SKM-1 (cell line): ENCODE measurements around the gene TMEM222.
A peak's percentile ranks its signal among the peaks of the same experiment; 100 is the strongest.
"Not testable (repeated sequence)": the region's sequence is repeated elsewhere in the genome, so short reads cannot be mapped to it uniquely, and the experiment has no call there.

Experiments
- DNase-seq: peaks from one replicate; lab custom pipeline; 2025; ENCODE audit not compliant: unreplicated experiment; lab: John Stamatoyannopoulos, UW

The TMEM222 gene

DNA sequence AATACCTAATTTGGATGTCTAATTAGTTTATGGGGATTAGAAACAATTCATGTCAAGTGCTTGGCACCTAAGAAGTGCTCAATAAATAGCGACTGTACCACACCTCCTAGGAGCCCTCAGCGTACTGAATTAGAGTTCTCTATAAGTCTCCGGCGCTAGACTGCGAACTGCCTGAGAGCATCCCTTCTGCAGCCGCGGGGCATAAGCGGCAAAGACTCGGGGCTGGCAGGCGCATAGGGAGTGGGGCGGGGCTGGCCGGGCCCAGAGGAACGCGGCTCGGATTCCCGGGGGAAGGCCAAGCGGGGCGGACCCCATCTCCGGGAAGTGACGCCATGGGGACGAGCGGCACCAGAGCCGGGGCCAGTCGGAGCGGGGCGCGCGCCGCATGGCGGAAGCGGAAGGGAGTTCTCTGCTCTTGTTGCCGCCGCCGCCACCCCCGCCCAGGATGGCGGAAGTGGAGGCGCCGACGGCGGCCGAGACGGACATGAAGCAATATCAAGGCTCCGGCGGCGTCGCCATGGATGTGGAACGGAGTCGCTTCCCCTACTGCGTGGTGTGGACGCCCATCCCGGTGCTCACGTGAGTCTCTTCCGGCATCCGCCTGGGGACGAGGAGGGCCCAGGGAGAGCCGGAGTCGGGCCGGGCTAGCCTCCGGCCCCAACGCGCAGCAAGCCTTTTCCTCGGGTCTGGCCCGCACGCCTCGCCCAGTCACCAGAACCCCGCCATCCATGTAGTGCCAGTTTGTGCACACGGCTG lies at the start of gene TMEM222:
TMEM222 (plus strand) TSS at position 351 of the 756 bp plus-strand sequence; CDS start at position 386, 35 bp downstream.
- peak; percentile 92 for DNase-seq

DNA sequence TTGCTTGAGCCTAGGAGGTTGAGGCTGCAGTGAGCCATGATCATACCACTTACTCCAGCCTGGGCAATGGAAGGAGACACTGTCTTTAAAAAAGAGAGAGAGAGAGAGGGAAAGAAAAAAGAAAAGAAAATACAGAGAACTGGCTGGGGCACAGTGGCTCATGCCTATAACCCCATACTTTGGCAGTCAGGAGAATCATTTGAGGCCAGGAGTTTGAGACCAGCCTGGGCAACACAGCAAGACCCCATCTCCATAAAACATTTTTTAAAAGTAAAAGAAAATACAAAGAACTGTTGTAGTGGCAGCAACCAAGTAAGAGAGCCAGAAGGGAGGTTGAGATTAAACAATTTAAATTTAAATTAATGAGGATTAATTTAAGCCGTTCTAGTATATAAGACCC lies 47.8 kb upstream of the TMEM222 start:
- DNase-seq = no peak

DNA sequence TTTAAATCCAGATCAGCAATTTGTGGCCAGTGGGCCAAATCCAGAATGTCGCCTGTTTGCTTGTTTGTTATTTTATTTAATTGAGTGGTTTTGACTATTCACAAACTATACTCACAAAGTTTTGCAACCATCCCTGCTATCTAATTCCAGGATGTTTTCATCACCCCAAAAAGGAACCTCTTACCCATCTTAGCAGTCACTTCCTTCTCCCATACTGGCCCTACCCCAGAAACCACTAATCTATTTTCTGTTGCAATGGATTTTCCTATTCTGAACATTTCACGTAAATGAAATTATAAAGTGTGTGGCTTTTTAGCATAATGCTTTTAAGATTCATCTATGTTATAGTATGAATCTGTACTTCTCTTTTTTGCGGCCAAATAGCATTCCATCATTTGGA lies 46.3 kb upstream of the TMEM222 start:
- DNase-seq = peak; percentile 62

- DNase-seq = peak; percentile 62
These were observed 37.3 kb upstream of the TMEM222 start for GRCh38 chr1:27284425-27285273.

DNA sequence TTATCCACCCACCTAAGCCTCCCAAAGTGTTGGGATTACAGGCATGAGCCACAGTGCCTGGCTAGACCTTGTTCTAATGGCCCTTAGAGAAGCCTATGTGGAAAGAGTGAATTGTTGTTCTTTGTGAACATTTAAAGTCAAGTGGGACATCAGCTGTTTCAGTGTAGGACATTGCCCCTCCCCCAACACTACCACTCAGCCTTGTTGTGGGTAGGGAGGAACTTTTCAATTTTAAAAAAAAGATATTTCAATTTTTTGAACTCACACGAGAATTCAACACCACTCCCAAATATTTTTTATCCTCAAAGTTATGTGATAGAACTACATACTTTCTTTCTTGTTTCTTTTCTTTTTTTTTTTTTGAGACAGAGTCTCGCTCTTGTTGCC lies 36.7 kb upstream of the TMEM222 start:
- DNase-seq = no peak

GRCh38 chr1:27285821-27286220 lies 36.1 kb upstream of the TMEM222 start:
- DNase-seq = not testable (repeated sequence)

- not testable (repeated sequence) for DNase-seq
These were observed 32.8 kb upstream of the TMEM222 start for GRCh38 chr1:27289125-27289524.

- DNase-seq = no peak
These were observed 31.4 kb upstream of the TMEM222 start for GRCh38 chr1:27290581-27290980.

DNA sequence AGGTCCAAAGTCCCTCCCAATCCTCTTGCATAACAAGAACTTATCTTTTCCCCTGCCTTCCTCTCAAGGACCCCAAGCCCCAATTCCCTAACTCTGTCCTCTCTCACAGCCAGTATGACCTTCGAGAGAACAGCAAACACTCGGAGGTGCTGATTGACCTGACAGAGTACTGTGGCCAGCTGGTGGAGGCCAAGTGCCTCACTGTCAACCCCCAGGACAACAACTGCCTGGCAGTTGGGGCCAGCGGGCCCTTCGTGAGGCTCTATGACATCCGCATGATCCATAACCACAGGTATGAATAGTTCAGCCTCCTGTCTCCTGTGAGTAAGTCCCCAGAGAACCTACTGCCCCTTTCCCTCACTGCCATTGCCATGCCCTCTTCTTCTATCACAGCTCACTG lies 29.9 kb upstream of the TMEM222 start:
- no peak for DNase-seq

- no peak for DNase-seq
These were observed 28.0 kb upstream of the TMEM222 start for GRCh38 chr1:27293915-27294314.

DNA sequence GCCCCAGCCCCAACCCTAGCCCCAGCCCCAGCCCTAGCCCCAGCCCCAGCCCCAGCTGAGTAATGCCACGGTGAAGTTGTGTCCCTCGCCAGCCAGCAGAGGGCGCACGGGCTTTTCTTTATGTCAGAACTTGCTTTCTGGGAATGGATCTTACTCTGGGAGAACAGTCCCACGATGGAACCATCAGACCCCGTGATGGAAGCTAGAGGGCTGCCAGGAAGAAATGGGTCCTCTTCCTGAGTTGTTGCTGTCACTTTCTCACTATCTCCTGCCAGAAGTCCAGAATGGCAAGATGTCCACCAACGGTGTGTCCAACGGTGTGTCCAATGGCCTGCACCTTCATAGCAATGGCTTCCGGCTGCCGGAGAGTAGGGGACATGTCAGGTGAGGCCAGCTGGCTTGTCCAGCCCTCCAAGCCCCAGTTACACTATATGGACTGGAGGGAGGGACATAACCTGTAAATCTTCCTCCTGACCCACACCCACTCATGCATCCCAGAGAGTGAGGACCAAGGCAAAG lies 25.1 kb upstream of the TMEM222 start:
- DNase-seq = no peak

DNA sequence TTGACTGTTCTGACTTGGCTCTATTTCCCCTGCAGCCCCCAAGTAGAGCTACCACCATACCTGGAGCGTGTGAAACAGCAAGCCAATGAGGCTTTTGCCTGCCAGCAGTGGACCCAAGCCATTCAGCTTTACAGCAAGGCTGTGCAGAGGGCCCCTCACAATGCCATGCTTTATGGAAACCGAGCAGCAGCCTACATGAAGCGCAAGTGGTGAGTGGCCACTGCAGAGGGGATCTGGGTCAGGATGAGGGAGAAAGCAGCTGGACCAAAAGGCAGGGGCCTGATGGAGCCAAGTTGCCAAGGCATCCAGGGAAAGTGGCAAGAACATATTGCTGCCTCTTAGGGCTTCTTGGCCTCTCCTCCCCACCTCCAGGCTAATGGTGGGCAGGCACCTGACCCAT lies 24.1 kb upstream of the TMEM222 start:
- no peak for DNase-seq

DNA sequence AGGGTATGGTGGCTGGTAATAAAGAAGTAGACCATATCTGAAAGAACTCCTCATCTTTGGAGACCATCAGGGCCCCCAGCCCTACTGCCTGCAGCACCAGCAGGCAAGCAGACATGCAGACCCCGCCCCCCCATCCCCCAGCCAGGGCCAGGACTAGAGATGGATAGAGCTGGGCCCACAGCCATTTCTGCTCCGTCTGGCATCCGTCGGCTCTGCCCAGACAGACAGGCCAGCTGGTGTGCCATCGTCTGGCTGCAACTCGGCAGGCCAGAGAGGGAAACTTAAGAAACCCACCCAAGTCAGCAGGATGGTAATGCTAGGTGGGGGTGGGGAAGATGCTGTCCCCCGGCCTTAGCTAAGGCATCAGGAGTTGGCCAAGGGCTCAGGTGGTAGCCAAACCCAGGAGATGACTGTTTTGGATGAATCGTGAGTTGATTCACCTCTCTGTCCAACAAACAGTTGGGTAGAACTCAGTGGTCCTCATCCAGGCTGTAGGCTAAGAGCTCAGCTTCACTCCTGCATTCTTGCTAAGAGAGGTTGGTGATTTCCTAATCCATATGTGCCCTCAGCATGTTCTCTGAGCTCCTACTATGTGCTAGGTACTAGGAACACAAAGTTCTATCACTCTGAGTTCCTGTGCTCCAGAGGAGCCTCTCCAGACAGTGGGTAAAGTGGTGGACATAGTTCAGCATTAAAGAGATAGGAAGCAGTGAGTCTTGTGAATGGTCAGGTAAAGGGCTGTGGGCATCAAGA lies 23.2 kb upstream of the TMEM222 start:
- DNase-seq = no peak

DNA sequence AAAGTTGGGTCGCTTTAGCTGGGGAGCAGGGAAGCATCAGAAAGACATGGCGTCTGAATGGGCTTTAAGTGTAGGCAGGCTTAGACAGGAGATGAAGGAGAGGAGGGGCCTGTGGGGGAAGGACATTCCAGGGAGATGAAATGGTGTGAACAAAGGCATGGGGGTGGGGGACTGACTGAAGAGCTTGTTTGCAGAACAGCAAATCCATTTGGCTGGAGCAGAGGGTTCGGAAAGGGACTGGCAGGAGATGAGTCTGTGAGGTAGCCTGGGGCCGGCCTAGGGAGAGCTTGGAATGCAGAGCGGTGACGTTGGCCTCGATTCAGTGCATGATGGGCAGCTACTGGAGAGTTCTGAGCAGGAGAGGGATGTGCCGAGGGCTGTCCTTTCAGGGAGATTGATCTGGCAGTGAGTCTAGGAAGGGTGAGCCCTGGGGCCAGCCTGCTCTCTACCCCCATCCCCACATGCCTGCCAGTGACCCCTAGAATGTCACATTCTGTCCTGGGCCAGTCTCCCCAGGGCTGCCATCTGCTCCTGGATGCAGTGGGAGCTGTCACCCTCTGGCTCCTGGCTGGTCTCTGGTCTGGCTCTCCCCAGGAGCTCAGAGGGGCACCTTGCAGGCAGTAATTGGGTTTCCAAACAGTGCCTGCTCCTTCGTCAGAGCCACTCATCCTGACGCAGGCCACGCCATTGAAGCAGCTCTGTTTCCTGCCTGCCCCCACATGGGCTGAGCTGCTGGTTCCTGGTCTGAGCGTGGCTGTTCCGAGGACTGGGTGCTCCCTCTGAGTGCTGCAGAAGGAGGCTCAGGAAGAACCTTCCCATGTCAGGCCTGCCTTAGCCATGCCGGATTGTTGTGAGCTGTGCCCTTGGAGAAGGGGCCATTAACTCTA lies 22.3 kb upstream of the TMEM222 start:
- DNase-seq = no peak

GRCh38 chr1:27300341-27301051 lies 21.5 kb upstream of the TMEM222 start:
- peak; percentile 78 for DNase-seq

DNA sequence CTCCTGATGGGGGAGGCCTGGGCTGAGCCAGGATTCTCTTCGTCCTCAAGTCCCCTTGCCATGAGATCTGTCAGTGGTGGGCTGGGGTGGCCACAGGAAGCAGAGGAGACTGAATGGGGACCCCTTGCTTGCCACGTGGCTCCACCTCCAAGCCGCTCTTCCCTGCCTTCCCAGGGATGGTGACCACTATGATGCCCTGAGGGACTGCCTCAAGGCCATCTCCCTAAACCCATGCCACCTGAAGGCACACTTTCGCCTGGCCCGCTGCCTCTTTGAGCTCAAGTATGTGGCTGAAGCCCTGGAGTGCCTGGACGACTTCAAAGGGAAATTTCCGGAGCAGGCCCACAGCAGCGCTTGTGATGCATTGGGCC lies 20.9 kb upstream of the TMEM222 start:
- DNase-seq = no peak

DNA sequence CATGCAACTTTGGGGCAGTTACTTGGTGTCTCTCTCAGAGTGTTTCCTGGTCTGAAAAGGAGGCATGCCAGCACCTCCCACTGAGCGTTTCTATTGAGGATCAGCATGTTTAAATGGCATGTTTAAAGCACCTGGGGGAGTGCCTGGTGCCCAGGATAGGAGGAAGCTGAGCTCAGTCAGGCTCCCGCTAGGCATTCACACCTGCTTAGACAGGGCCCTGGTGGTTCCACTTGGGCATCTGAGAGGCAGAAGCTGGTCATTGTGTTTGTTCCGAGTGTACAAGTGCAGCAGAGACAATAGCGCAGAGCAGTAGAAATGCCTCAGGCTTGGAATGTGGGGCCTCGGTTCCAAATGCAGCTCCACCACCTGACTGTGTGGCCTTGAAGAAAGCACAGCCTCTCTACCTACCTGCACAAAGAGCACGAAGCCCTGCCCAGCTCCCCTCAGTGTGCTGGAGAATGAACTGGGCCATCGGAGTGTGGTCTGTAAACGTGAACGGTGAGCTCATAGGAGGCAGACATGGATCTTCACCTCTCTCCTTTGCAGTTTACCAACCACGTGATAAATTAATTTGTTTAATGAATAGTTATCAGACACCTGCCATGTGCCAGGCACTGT lies 20.3 kb upstream of the TMEM222 start:
- no peak for DNase-seq

DNA sequence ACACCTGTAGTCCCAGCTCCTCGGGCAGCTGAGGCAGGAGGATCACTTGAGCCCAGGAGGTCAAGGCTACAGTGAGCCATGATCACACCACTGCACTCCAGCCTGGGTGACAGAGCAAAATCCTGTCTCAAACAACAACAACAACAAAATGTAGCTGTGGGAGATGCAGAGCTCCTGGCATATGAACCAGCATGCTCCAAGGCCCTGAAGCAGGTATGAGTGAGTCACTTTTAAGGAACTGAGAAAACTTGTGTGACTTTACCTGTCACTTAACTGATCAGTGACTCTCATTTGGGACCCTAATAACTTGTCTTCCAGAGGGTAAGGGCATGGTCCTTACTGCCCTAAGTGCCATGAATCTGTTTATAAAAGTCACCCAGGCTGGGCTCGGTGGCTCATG lies 19.4 kb upstream of the TMEM222 start:
- no peak for DNase-seq

GRCh38 chr1:27303509-27303908 lies 18.5 kb upstream of the TMEM222 start:
- DNase-seq = no peak
